H1 (cell line): ENCODE measurements around the gene DRGX. TPM values are rescaled to one million over a fixed set of nuclear protein-coding genes. Genes with fewer than 3 reads are reported as not detected.

ENCODE experiments used
- CTCF ChIA-PET: fragments of 300-600 bp; sonication (Branson Sonifier 250); formaldehyde crosslinking; loops from one replicate; lab custom pipeline; 2021; ENCODE audit not compliant: partially characterized antibody; lab: Charles Lee
- POLR2A ChIA-PET: fragments of 300-600 bp; sonication (Branson Sonifier 250); formaldehyde crosslinking; loops from one replicate; lab custom pipeline; 2021; ENCODE audit warnings: inconsistent platforms; ENCODE audit not compliant: partially characterized antibody; lab: Charles Lee
- DNase-seq, 2 experiments: peaks; one replicate each; pipeline versions ENCODE4 v3.0.0 to v3.0.0-alpha.2; 2010 to 2022; ENCODE audit warnings: low spot score in 2 of 2, low read depth in 1 of 2, mixed read lengths in 1 of 2
- FAIRE-seq: peaks from 2 replicates; lab custom pipeline; 2011; peaks lifted over from hg19 to GRCh38; lab: Jason Lieb, UNC
- H2AFZ ChIP-seq: 2 replicates; pipeline ENCODE4 v1.8.1; 2012; ENCODE audit warnings: low read length, inconsistent platforms
- H2AK5ac ChIP-seq: 2 replicates; pipeline ENCODE4 v1.6.1; 2013; ENCODE audit warnings: low read depth, low read length
- H2BK120ac ChIP-seq: replicated peaks from 2 replicates; pipeline ENCODE3; 2013; ENCODE audit warnings: low read depth, low read length, inconsistent platforms
- H2BK12ac ChIP-seq: 2 replicates; pipeline ENCODE4 v1.6.1; 2013; ENCODE audit warnings: low read depth, low read length
- H2BK15ac ChIP-seq: 2 replicates; pipeline ENCODE4 v1.6.1; 2013; ENCODE audit warnings: low read length
- H2BK20ac ChIP-seq: 2 replicates; pipeline ENCODE4 v1.6.1; 2013; ENCODE audit warnings: low read length
- H2BK5ac ChIP-seq: 2 replicates; pipeline ENCODE4 v1.6.1; 2013; ENCODE audit warnings: low read depth, low read length
- H3K14ac ChIP-seq: 2 replicates; pipeline ENCODE4 v1.6.1; 2013; ENCODE audit warnings: inconsistent platforms; ENCODE audit not compliant: insufficient read length
- H3K18ac ChIP-seq: 2 replicates; pipeline ENCODE4 v1.6.1; 2013; ENCODE audit warnings: low read length; ENCODE audit errors: extremely low read depth
- H3K23ac ChIP-seq: 2 replicates; pipeline ENCODE4 v1.6.1; 2013; ENCODE audit warnings: inconsistent platforms; ENCODE audit not compliant: insufficient read length
- H3K23me2 ChIP-seq: 2 replicates; pipeline ENCODE4 v1.6.1; 2013; ENCODE audit warnings: low read depth, low read length
- H3K27ac ChIP-seq: 2 replicates; pipeline ENCODE4 v1.6.1; 2011; ENCODE audit warnings: low read depth, low read length, inconsistent platforms
- H3K27me3 ChIP-seq, 4 experiments: replicated peaks in 1 of 4; 1 replicate in 1 of 4; 2 replicates in 3 of 4; pipeline versions ENCODE4 v1.6.1 to v1.8.1; 2011 to 2013; ENCODE audit warnings: low read length in 3 of 4, mild to moderate bottlenecking in 3 of 4, inconsistent platforms in 2 of 4, mixed read lengths in 2 of 4, moderate library complexity in 1 of 4; ENCODE audit not compliant: control insufficient read depth in 3 of 4, insufficient read depth in 3 of 4; ENCODE audit errors: extremely low read depth in 1 of 4
- H3K36me3 ChIP-seq, 4 experiments: 2 replicates each; pipeline versions ENCODE4 v1.6.1 to v1.8.1; 2011 to 2013; ENCODE audit warnings: mild to moderate bottlenecking in 4 of 4, low read length in 3 of 4, moderate library complexity in 2 of 4, control low read depth in 1 of 4, inconsistent platforms in 1 of 4; ENCODE audit not compliant: insufficient read depth in 4 of 4, control insufficient read depth in 2 of 4
- H3K4ac ChIP-seq: replicated peaks from 2 replicates; pipeline ENCODE3; 2013; ENCODE audit warnings: low read length, low read depth, mixed read lengths, inconsistent platforms; ENCODE audit not compliant: insufficient read length
- H3K4me1 ChIP-seq, 4 experiments: replicated peaks in 1 of 4; 1 replicate in 1 of 4; 2 replicates in 3 of 4; pipeline versions ENCODE4 v1.6.1 to v1.8.1; 2011 to 2013; ENCODE audit warnings: low read length in 3 of 4, inconsistent platforms in 2 of 4, mixed read lengths in 1 of 4; ENCODE audit not compliant: insufficient read depth in 4 of 4, control insufficient read depth in 3 of 4
- H3K4me2 ChIP-seq, 2 experiments: 2 replicates each; pipeline versions ENCODE4 v1.6.1 to v1.8.1; 2011 to 2013; ENCODE audit warnings: low read depth in 2 of 2, low read length in 2 of 2, control low read depth in 1 of 2, inconsistent platforms in 1 of 2, mild to moderate bottlenecking in 1 of 2; ENCODE audit not compliant: insufficient read depth in 1 of 2
- H3K4me3 ChIP-seq, 4 experiments: fragments of 200-600, 300-600 bp in 1 of 4; sonication (generic), shearing (Covaris generic), sonication (Bioruptor Twin) in 1 of 4; 2 replicates each; pipeline versions ENCODE4 v1.5.1 to v1.8.1; 2011 to 2016; ENCODE audit warnings: low read length in 4 of 4, low read depth in 3 of 4, control low read depth in 2 of 4, inconsistent platforms in 2 of 4, mild to moderate bottlenecking in 2 of 4, mixed read lengths in 1 of 4, moderate library complexity in 1 of 4; ENCODE audit not compliant: insufficient read depth in 2 of 4; ENCODE audit errors: extremely low read depth in 1 of 4
- H3K56ac ChIP-seq: replicated peaks from 2 replicates; pipeline ENCODE3; 2013; ENCODE audit warnings: low read depth, mild to moderate bottlenecking, mixed read lengths, low read length, inconsistent platforms; ENCODE audit not compliant: insufficient read length
- H3K79me1 ChIP-seq: 2 replicates; pipeline ENCODE4 v1.6.1; 2013; ENCODE audit warnings: low read depth, low read length, control low read depth
- H3K79me2 ChIP-seq, 2 experiments: 2 replicates each; pipeline versions ENCODE4 v1.6.1 to v1.8.1; 2012 to 2013; ENCODE audit warnings: low read length in 2 of 2, mild to moderate bottlenecking in 2 of 2, inconsistent platforms in 1 of 2; ENCODE audit not compliant: insufficient read depth in 2 of 2, control insufficient read depth in 1 of 2
- H3K9ac ChIP-seq, 4 experiments: replicated peaks in 1 of 4; 1 replicate in 1 of 4; 2 replicates in 3 of 4; pipeline versions ENCODE4 v1.6.1 to v1.8.1; 2011 to 2013; ENCODE audit warnings: low read depth in 3 of 4, low read length in 3 of 4, control low read depth in 2 of 4, mild to moderate bottlenecking in 2 of 4, moderate library complexity in 2 of 4, inconsistent platforms in 1 of 4; ENCODE audit errors: extremely low read depth in 1 of 4
- H3K9me3 ChIP-seq, 2 experiments: 2 replicates each; pipeline versions ENCODE4 v1.6.1 to v1.8.1; 2012 to 2013; ENCODE audit warnings: mild to moderate bottlenecking in 2 of 2, moderate library complexity in 2 of 2, control low read depth in 1 of 2, inconsistent platforms in 1 of 2, low read depth in 1 of 2, low read length in 1 of 2, mixed read lengths in 1 of 2; ENCODE audit not compliant: insufficient read depth in 2 of 2
- H4K20me1 ChIP-seq, 2 experiments: replicated peaks in 1 of 2; 2 replicates each; pipeline versions ENCODE3 to v1.8.1; 2011 to 2013; ENCODE audit warnings: inconsistent platforms in 2 of 2, low read length in 2 of 2, mild to moderate bottlenecking in 1 of 2; ENCODE audit not compliant: insufficient read depth in 2 of 2, control insufficient read depth in 1 of 2
- H4K5ac ChIP-seq: 2 replicates; pipeline ENCODE4 v1.6.1; 2013; ENCODE audit warnings: low read length, low read depth, mixed read lengths, inconsistent platforms; ENCODE audit not compliant: insufficient read length
- H4K8ac ChIP-seq: 2 replicates; pipeline ENCODE4 v1.8.0; 2013; ENCODE audit warnings: mild to moderate bottlenecking, moderate library complexity, low read length, inconsistent platforms; ENCODE audit not compliant: insufficient read depth; ENCODE audit errors: extremely low read depth
- H4K91ac ChIP-seq: replicated peaks from 2 replicates; pipeline ENCODE3; 2013; ENCODE audit warnings: low read length, mixed read lengths, inconsistent platforms; ENCODE audit not compliant: insufficient read length
- ASH2L ChIP-seq: fragments of 200-600, 300-600 bp; sonication (generic); IDR thresholded peaks from one replicate; pipeline ENCODE4 v1.7.1; 2017; ENCODE audit warnings: low read length
- CBX5 ChIP-seq: fragments of 300-800, 300-1000 bp; sonication (generic); IDR thresholded peaks from 2 replicates; pipeline ENCODE4 v1.7.1; 2016; ENCODE audit warnings: antibody characterized with exemption, low read length, low read depth
- CEBPB ChIP-seq: IDR thresholded peaks from 2 replicates; pipeline ENCODE4 v1.6.1; 2012; ENCODE audit warnings: low read depth, low read length
- CHD1 ChIP-seq: IDR thresholded peaks from 2 replicates; pipeline ENCODE4 v1.6.1; 2012; ENCODE audit warnings: low read depth, low read length, improper control_type of control experiment
- FOSL1 ChIP-seq: IDR thresholded peaks from 2 replicates; pipeline ENCODE4 v1.6.1; 2011; ENCODE audit warnings: mild to moderate bottlenecking, low read depth, low read length, moderate library complexity; ENCODE audit not compliant: insufficient read depth
- NANOG ChIP-seq: IDR thresholded peaks from 2 replicates; pipeline ENCODE4 v1.6.1; 2011; ENCODE audit warnings: low read length, low read depth, mild to moderate bottlenecking, inconsistent platforms; ENCODE audit not compliant: insufficient read depth, poor library complexity, severe bottlenecking
- POLR2AphosphoS5 ChIP-seq: IDR thresholded peaks from 2 replicates; pipeline ENCODE4 v1.6.1; 2011; ENCODE audit warnings: low read depth, low read length
- RAD21 ChIP-seq, 2 experiments: IDR thresholded peaks in 1 of 2; conservative IDR thresholded peaks in 1 of 2; 2 replicates each; pipeline ENCODE4 v1.6.1; 2011; ENCODE audit warnings: low read depth in 2 of 2, low read length in 2 of 2, improper control_type of control experiment in 1 of 2, inconsistent platforms in 1 of 2, mild to moderate bottlenecking in 1 of 2, moderate library complexity in 1 of 2
- TAF1 ChIP-seq: IDR thresholded peaks from 2 replicates; pipeline ENCODE4 v1.6.1; 2011; ENCODE audit warnings: mild to moderate bottlenecking, low read depth, low read length
- WGBS, 2 experiments: shearing (Covaris generic) in 1 of 2; methylation state at CpG; one replicate each; pipeline versions ENCODE4 v1.1.6 to v1.1.7; 2013 to 2015; ENCODE audit warnings: low lambda C conversion rate in 2 of 2, mixed read lengths in 2 of 2, inconsistent platforms in 1 of 2, low coverage in 1 of 2, missing lambda C conversion rate in 1 of 2; ENCODE audit not compliant: insufficient replicate concordance in 2 of 2, insufficient coverage in 1 of 2, insufficient read length in 1 of 2; ENCODE audit errors: extremely low coverage in 1 of 2, missing lambda C conversion rate in 1 of 2; 5-methylcytosine and 5-hydroxymethylcytosine counted together
- polyA plus RNA-seq, 7 experiments: library from polyadenylated mRNA; depleted of rRNA in 3 of 7; stranded (reverse) in 5 of 7; unstranded in 2 of 7; fragments of >200 nt in 5 of 7; fragments of 200-250 nt in 2 of 7; gene quantifications; 1 replicate in 5 of 7; 2 replicates in 1 of 7; 4 replicates in 1 of 7; pipeline versions ENCODE4 v1.2.1 to v1.2.3, GENCODE V29; 2011 to 2013; ENCODE audit warnings: missing spikeins in 2 of 7, mixed read lengths in 2 of 7
- total RNA-seq: library from RNA; stranded (reverse); fragmentation: NEBNext Ultra II Directional; extraction: Animal tissue kit (Norgen Biotek cat#: 25700); gene quantifications from 2 replicates; pipeline ENCODE4 v1.2.1, GENCODE V29; 2021

Gene DRGX
- total and polyA plus RNA-seq, 2 of the 8 experiments (the other 6 are each of a cell fraction or from before 2014, with no cell fraction given): not detected

GRCh38 chr10:49368256-49368655 lies 27.6 kb downstream of the DRGX start:
- Histone ChIP-seq H3K4me2 (no peak overlapping the region), H2AFZ (no peak overlapping the region), H3K4me3 (no peak overlapping the region), H3K9me3 (no peaks in the 10 kb centered on the region), H3K4ac (no peak overlapping the region), H3K79me2 (no peaks in the 10 kb centered on the region), H2BK12ac (no peak overlapping the region), H3K27ac (no peak overlapping the region), H3K23ac (no peak overlapping the region), H4K91ac (no peak overlapping the region), H3K36me3 (no peaks in the 10 kb centered on the region), H3K18ac (no peak overlapping the region), H3K79me1 (no peaks in the 10 kb centered on the region), H2BK120ac (no peak overlapping the region), H4K5ac (no peak overlapping the region), H3K27me3 (no peaks in the 10 kb centered on the region; a peak in 1 of 7 replicates), H2BK20ac (no peak overlapping the region), H3K4me1 (no peaks in the 10 kb centered on the region), H2BK5ac (no peak overlapping the region), H2BK15ac (no peak overlapping the region), H3K14ac (no peak overlapping the region), H2AK5ac (no peak overlapping the region), H3K23me2 (no peaks in the 10 kb centered on the region), H3K56ac (no peak overlapping the region), H4K20me1 (no peaks in the 10 kb centered on the region), H3K9ac (no peak overlapping the region), H4K8ac (no peak overlapping the region)
- ChIA-PET CTCF (interaction anchor here (1.5 to 3.1 kb wide), 3 partner anchors 14 to 145 kb away, joined by 3 to 10 read pairs (median 10); no protein-coding TSS in a partner anchor), POLR2A (no interaction called here)
- FAIRE-seq: no peak
- TF ChIP-seq CHD1 (no peak), NANOG (no peak), RAD21 (IDR thresholded peaks at IDR 0.05 in 1 of 2, conservative IDR thresholded peaks at IDR 0.05 in 1 of 2; ENCODE audit: low read depth in 2 of 2, low read length in 2 of 2) (no peak), CBX5 (no peak), ASH2L (no peak), CEBPB (no peak), POLR2AphosphoS5 (no peak), FOSL1 (no peak), TAF1 (no peak)
- peak in 1 of 2 experiments; percentile 38 for DNase-seq
- WGBS, 2 experiments: 85% methylated on average over 4 of the region's 4 CpGs; no CpG with 5 or more reads in 1 of the 2 experiments
